H1 (cell line): Measurements from ENCODE around the gene ARHGEF5. TPM values are rescaled to one million over a fixed set of nuclear protein-coding genes. Genes with fewer than 3 reads are reported as not detected.

Experiments
- CTCF ChIA-PET: fragments of 300-600 bp; sonication (Branson Sonifier 250); formaldehyde crosslinking; loops from one replicate; lab custom pipeline; 2021; ENCODE audit not compliant: partially characterized antibody; lab: Charles Lee
- POLR2A ChIA-PET: fragments of 300-600 bp; sonication (Branson Sonifier 250); formaldehyde crosslinking; loops from one replicate; lab custom pipeline; 2021; ENCODE audit warnings: inconsistent platforms; ENCODE audit not compliant: partially characterized antibody; lab: Charles Lee
- DNase-seq, 2 experiments: peaks; one replicate each; pipeline versions ENCODE4 v3.0.0 to v3.0.0-alpha.2; 2010 to 2022; ENCODE audit warnings: low spot score in 2 of 2, low read depth in 1 of 2, mixed read lengths in 1 of 2
- FAIRE-seq: peaks from 2 replicates; lab custom pipeline; 2011; peaks lifted over from hg19 to GRCh38; lab: Jason Lieb, UNC
- H2AFZ ChIP-seq: 2 replicates; pipeline ENCODE4 v1.8.1; 2012; ENCODE audit warnings: low read length, inconsistent platforms
- H2AK5ac ChIP-seq: 2 replicates; pipeline ENCODE4 v1.6.1; 2013; ENCODE audit warnings: low read depth, low read length
- H2BK120ac ChIP-seq: replicated peaks from 2 replicates; pipeline ENCODE3; 2013; ENCODE audit warnings: low read depth, low read length, inconsistent platforms
- H2BK12ac ChIP-seq: 2 replicates; pipeline ENCODE4 v1.6.1; 2013; ENCODE audit warnings: low read depth, low read length
- H2BK15ac ChIP-seq: 2 replicates; pipeline ENCODE4 v1.6.1; 2013; ENCODE audit warnings: low read length
- H2BK20ac ChIP-seq: 2 replicates; pipeline ENCODE4 v1.6.1; 2013; ENCODE audit warnings: low read length
- H2BK5ac ChIP-seq: 2 replicates; pipeline ENCODE4 v1.6.1; 2013; ENCODE audit warnings: low read depth, low read length
- H3K14ac ChIP-seq: 2 replicates; pipeline ENCODE4 v1.6.1; 2013; ENCODE audit warnings: inconsistent platforms; ENCODE audit not compliant: insufficient read length
- H3K18ac ChIP-seq: 2 replicates; pipeline ENCODE4 v1.6.1; 2013; ENCODE audit warnings: low read length; ENCODE audit errors: extremely low read depth
- H3K23ac ChIP-seq: 2 replicates; pipeline ENCODE4 v1.6.1; 2013; ENCODE audit warnings: inconsistent platforms; ENCODE audit not compliant: insufficient read length
- H3K23me2 ChIP-seq: 2 replicates; pipeline ENCODE4 v1.6.1; 2013; ENCODE audit warnings: low read depth, low read length
- H3K27ac ChIP-seq: 2 replicates; pipeline ENCODE4 v1.6.1; 2011; ENCODE audit warnings: low read depth, low read length, inconsistent platforms
- H3K27me3 ChIP-seq, 4 experiments: replicated peaks in 1 of 4; 1 replicate in 1 of 4; 2 replicates in 3 of 4; pipeline versions ENCODE4 v1.6.1 to v1.8.1; 2011 to 2013; ENCODE audit warnings: low read length in 3 of 4, mild to moderate bottlenecking in 3 of 4, inconsistent platforms in 2 of 4, mixed read lengths in 2 of 4, moderate library complexity in 1 of 4; ENCODE audit not compliant: control insufficient read depth in 3 of 4, insufficient read depth in 3 of 4; ENCODE audit errors: extremely low read depth in 1 of 4
- H3K36me3 ChIP-seq, 4 experiments: 2 replicates each; pipeline versions ENCODE4 v1.6.1 to v1.8.1; 2011 to 2013; ENCODE audit warnings: mild to moderate bottlenecking in 4 of 4, low read length in 3 of 4, moderate library complexity in 2 of 4, control low read depth in 1 of 4, inconsistent platforms in 1 of 4; ENCODE audit not compliant: insufficient read depth in 4 of 4, control insufficient read depth in 2 of 4
- H3K4ac ChIP-seq: replicated peaks from 2 replicates; pipeline ENCODE3; 2013; ENCODE audit warnings: low read length, low read depth, mixed read lengths, inconsistent platforms; ENCODE audit not compliant: insufficient read length
- H3K4me1 ChIP-seq, 4 experiments: replicated peaks in 1 of 4; 1 replicate in 1 of 4; 2 replicates in 3 of 4; pipeline versions ENCODE4 v1.6.1 to v1.8.1; 2011 to 2013; ENCODE audit warnings: low read length in 3 of 4, inconsistent platforms in 2 of 4, mixed read lengths in 1 of 4; ENCODE audit not compliant: insufficient read depth in 4 of 4, control insufficient read depth in 3 of 4
- H3K4me2 ChIP-seq, 2 experiments: 2 replicates each; pipeline versions ENCODE4 v1.6.1 to v1.8.1; 2011 to 2013; ENCODE audit warnings: low read depth in 2 of 2, low read length in 2 of 2, control low read depth in 1 of 2, inconsistent platforms in 1 of 2, mild to moderate bottlenecking in 1 of 2; ENCODE audit not compliant: insufficient read depth in 1 of 2
- H3K4me3 ChIP-seq, 4 experiments: fragments of 200-600, 300-600 bp in 1 of 4; sonication (generic), shearing (Covaris generic), sonication (Bioruptor Twin) in 1 of 4; 2 replicates each; pipeline versions ENCODE4 v1.5.1 to v1.8.1; 2011 to 2016; ENCODE audit warnings: low read length in 4 of 4, low read depth in 3 of 4, control low read depth in 2 of 4, inconsistent platforms in 2 of 4, mild to moderate bottlenecking in 2 of 4, mixed read lengths in 1 of 4, moderate library complexity in 1 of 4; ENCODE audit not compliant: insufficient read depth in 2 of 4; ENCODE audit errors: extremely low read depth in 1 of 4
- H3K56ac ChIP-seq: replicated peaks from 2 replicates; pipeline ENCODE3; 2013; ENCODE audit warnings: low read depth, mild to moderate bottlenecking, mixed read lengths, low read length, inconsistent platforms; ENCODE audit not compliant: insufficient read length
- H3K79me1 ChIP-seq: 2 replicates; pipeline ENCODE4 v1.6.1; 2013; ENCODE audit warnings: low read depth, low read length, control low read depth
- H3K79me2 ChIP-seq, 2 experiments: 2 replicates each; pipeline versions ENCODE4 v1.6.1 to v1.8.1; 2012 to 2013; ENCODE audit warnings: low read length in 2 of 2, mild to moderate bottlenecking in 2 of 2, inconsistent platforms in 1 of 2; ENCODE audit not compliant: insufficient read depth in 2 of 2, control insufficient read depth in 1 of 2
- H3K9ac ChIP-seq, 4 experiments: replicated peaks in 1 of 4; 1 replicate in 1 of 4; 2 replicates in 3 of 4; pipeline versions ENCODE4 v1.6.1 to v1.8.1; 2011 to 2013; ENCODE audit warnings: low read depth in 3 of 4, low read length in 3 of 4, control low read depth in 2 of 4, mild to moderate bottlenecking in 2 of 4, moderate library complexity in 2 of 4, inconsistent platforms in 1 of 4; ENCODE audit errors: extremely low read depth in 1 of 4
- H3K9me3 ChIP-seq, 2 experiments: 2 replicates each; pipeline versions ENCODE4 v1.6.1 to v1.8.1; 2012 to 2013; ENCODE audit warnings: mild to moderate bottlenecking in 2 of 2, moderate library complexity in 2 of 2, control low read depth in 1 of 2, inconsistent platforms in 1 of 2, low read depth in 1 of 2, low read length in 1 of 2, mixed read lengths in 1 of 2; ENCODE audit not compliant: insufficient read depth in 2 of 2
- H4K20me1 ChIP-seq, 2 experiments: replicated peaks in 1 of 2; 2 replicates each; pipeline versions ENCODE3 to v1.8.1; 2011 to 2013; ENCODE audit warnings: inconsistent platforms in 2 of 2, low read length in 2 of 2, mild to moderate bottlenecking in 1 of 2; ENCODE audit not compliant: insufficient read depth in 2 of 2, control insufficient read depth in 1 of 2
- H4K5ac ChIP-seq: 2 replicates; pipeline ENCODE4 v1.6.1; 2013; ENCODE audit warnings: low read length, low read depth, mixed read lengths, inconsistent platforms; ENCODE audit not compliant: insufficient read length
- H4K8ac ChIP-seq: 2 replicates; pipeline ENCODE4 v1.8.0; 2013; ENCODE audit warnings: mild to moderate bottlenecking, moderate library complexity, low read length, inconsistent platforms; ENCODE audit not compliant: insufficient read depth; ENCODE audit errors: extremely low read depth
- H4K91ac ChIP-seq: replicated peaks from 2 replicates; pipeline ENCODE3; 2013; ENCODE audit warnings: low read length, mixed read lengths, inconsistent platforms; ENCODE audit not compliant: insufficient read length
- CBX5 ChIP-seq: fragments of 300-800, 300-1000 bp; sonication (generic); IDR thresholded peaks from 2 replicates; pipeline ENCODE4 v1.7.1; 2016; ENCODE audit warnings: antibody characterized with exemption, low read length, low read depth
- CHD1 ChIP-seq: IDR thresholded peaks from 2 replicates; pipeline ENCODE4 v1.6.1; 2012; ENCODE audit warnings: low read depth, low read length, improper control_type of control experiment
- CTBP2 ChIP-seq: IDR thresholded peaks from 2 replicates; pipeline ENCODE4 v1.7.0; 2011; ENCODE audit warnings: borderline replicate concordance, mild to moderate bottlenecking, moderate library complexity, mixed read lengths, low read length; ENCODE audit not compliant: insufficient read depth, insufficient read length
- polyA plus RNA-seq, 7 experiments: library from polyadenylated mRNA; depleted of rRNA in 3 of 7; stranded (reverse) in 5 of 7; unstranded in 2 of 7; fragments of >200 nt in 5 of 7; fragments of 200-250 nt in 2 of 7; gene quantifications; 1 replicate in 5 of 7; 2 replicates in 1 of 7; 4 replicates in 1 of 7; pipeline versions ENCODE4 v1.2.1 to v1.2.3, GENCODE V29; 2011 to 2013; ENCODE audit warnings: missing spikeins in 2 of 7, mixed read lengths in 2 of 7
- total RNA-seq: library from RNA; stranded (reverse); fragmentation: NEBNext Ultra II Directional; extraction: Animal tissue kit (Norgen Biotek cat#: 25700); gene quantifications from 2 replicates; pipeline ENCODE4 v1.2.1, GENCODE V29; 2021

The ARHGEF5 gene
- total and polyA plus RNA-seq, 2 of the 8 experiments (the other 6 are each of a cell fraction or from before 2014, with no cell fraction given): 12.8 to 34.6 TPM

GRCh38 chr7:144386741-144387140 is 31.5 kb downstream of the ARHGEF5 start:
- Histone ChIP-seq H3K36me3 (no peaks in the 10 kb centered on the region), H3K27ac (no peak overlapping the region), H3K79me1 (no peaks in the 10 kb centered on the region), H3K4me2 (no peak overlapping the region), H3K23ac (no peak overlapping the region), H2AFZ (no peak overlapping the region), H2BK5ac (no peak overlapping the region), H3K79me2 (no peaks in the 10 kb centered on the region), H4K91ac (no peak overlapping the region), H3K23me2 (peaks cover 2% of the 10 kb centered on the region; the same call in 1 of the 2 replicates), H3K27me3 (no peaks in the 10 kb centered on the region), H4K20me1 (no peaks in the 10 kb centered on the region), H3K4ac (no peak overlapping the region), H4K8ac (no peak overlapping the region), H3K4me1 (peaks cover 0 to 7% (median 4%) of the 10 kb centered on the region in 4 experiments; a peak in 5 of 7 replicates), H3K4me3 (no peak overlapping the region), H4K5ac (no peak overlapping the region), H2BK120ac (no peak overlapping the region), H2BK20ac (no peak overlapping the region), H3K14ac (no peak overlapping the region), H2AK5ac (no peak overlapping the region)
- POLR2A ChIA-PET: interaction anchor here (0.9 kb wide), 1 partner anchor 131 kb away, joined by 3 read pairs; no protein-coding TSS in a partner anchor
- DNase-seq: no peak
- CTCF ChIA-PET: interaction anchor here (0.6 to 1.6 kb wide), 5 partner anchors 11 to 325 kb away, joined by 3 to 4 read pairs (median 4); no protein-coding TSS in a partner anchor
- TF ChIP-seq CTBP2 (no peak), CHD1 (no peak), CBX5 (no peak)
- TF ChIP-seq, all 59 proteins: peak for 0
- Histone ChIP-seq H3K9me3 (no peaks in the 10 kb centered on the region), H2BK12ac (no peak overlapping the region), H3K18ac (no peak overlapping the region), H3K56ac (no peak overlapping the region), H3K9ac (no peak overlapping the region), H2BK15ac (no peak overlapping the region)
- FAIRE-seq: no peak
